A673 (cell line): ENCODE measurements around the gene DSCAML1. TPM values are rescaled to one million over a fixed set of nuclear protein-coding genes. Genes with fewer than 3 reads are reported as not detected.

Experiments
- BruUV-seq: library from RNA; stranded (reverse); fragments of 400-500 nt; replicated peaks from 2 replicates; lab custom pipeline; 2021; lab: Mats Ljungman, UMichigan
- CTCF ChIA-PET: fragments of 300-600 bp; sonication (Branson Sonifier 250); formaldehyde crosslinking; loops from one replicate; lab custom pipeline; 2022; ENCODE audit warnings: antibody characterized with exemption; lab: Charles Lee
- POLR2A ChIA-PET: fragments of 300-600 bp; sonication (Branson Sonifier 250); formaldehyde crosslinking; loops from one replicate; lab custom pipeline; 2022; ENCODE audit warnings: antibody characterized with exemption; ENCODE audit not compliant: low non-redundant PET; lab: Charles Lee
- DNase-seq: peaks from one replicate; pipeline ENCODE4 v3.0.0-alpha.2; 2015; ENCODE audit warnings: low spot score
- H3K27ac ChIP-seq: fragments of 200-600 bp; sonication (generic); 2 replicates; pipeline ENCODE4 v1.5.1; 2016; ENCODE audit warnings: mixed run types, low read depth, mild to moderate bottlenecking, mixed read lengths, antibody characterized with exemption, low read length; ENCODE audit not compliant: poor library complexity, severe bottlenecking
- H3K27me3 ChIP-seq: fragments of 200-600 bp; sonication (generic); replicated peaks from 2 replicates; pipeline ENCODE4 v1.6.1; 2017; ENCODE audit warnings: mixed run types, low read depth, mild to moderate bottlenecking, mixed read lengths, antibody characterized with exemption, low read length; ENCODE audit not compliant: insufficient read depth, poor library complexity
- H3K36me3 ChIP-seq: fragments of 200-600 bp; sonication (generic); 2 replicates; pipeline ENCODE4 v1.6.1; 2016; ENCODE audit warnings: mixed run types, mild to moderate bottlenecking, mixed read lengths, antibody characterized with exemption, low read length; ENCODE audit not compliant: insufficient read depth, poor library complexity, severe bottlenecking
- H3K4me1 ChIP-seq: fragments of 200-600 bp; sonication (generic); 2 replicates; pipeline ENCODE4 v1.6.1; 2017; ENCODE audit warnings: mixed run types, mild to moderate bottlenecking, mixed read lengths, antibody characterized with exemption, low read length; ENCODE audit not compliant: insufficient read depth, poor library complexity, severe bottlenecking
- H3K4me3 ChIP-seq: fragments of 200-600 bp; sonication (generic); 2 replicates; pipeline ENCODE4 v1.5.1; 2016; ENCODE audit warnings: low read depth, mixed run types, mild to moderate bottlenecking, mixed read lengths, low read length; ENCODE audit not compliant: poor library complexity, severe bottlenecking
- H3K9me3 ChIP-seq: fragments of 200-600 bp; sonication (generic); 2 replicates; pipeline ENCODE4 v1.6.1; 2016; ENCODE audit warnings: mixed run types, low read depth, mild to moderate bottlenecking, mixed read lengths, antibody characterized with exemption, low read length; ENCODE audit not compliant: poor library complexity, severe bottlenecking
- CTCF ChIP-seq: fragments of 300-800, 200-600 bp; sonication (generic); conservative IDR thresholded peaks from 2 replicates; pipeline ENCODE4 v1.5.1; 2017; ENCODE audit warnings: low read depth, mild to moderate bottlenecking, antibody characterized with exemption, low read length, moderate library complexity, mixed read lengths
- EZH2 ChIP-seq: fragments of 200-600 bp; sonication (generic); IDR thresholded peaks from 2 replicates; pipeline ENCODE4 v1.6.1; 2017; ENCODE audit warnings: borderline replicate concordance, low read depth, mild to moderate bottlenecking, mixed read lengths, antibody characterized with exemption, low read length; ENCODE audit not compliant: poor library complexity, severe bottlenecking
- intact Hi-C: fragments of 100-400 bp; cut with micrococcal nuclease; formaldehyde crosslinking; loops from one replicate; pipeline ENCODE4 v1.10.0; 2022; ENCODE audit not compliant: unreplicated experiment
- total RNA-seq: library from RNA; stranded (reverse); gene quantifications from 2 replicates; pipeline ENCODE4 v1.2.3, GENCODE V29; 2021

Gene DSCAML1
- total RNA-seq, 1 experiment from 2014 or later = not detected

GRCh38 chr11:117820516-117820915 is 23.5 kb upstream of the DSCAML1 start:
- Histone ChIP-seq H3K4me1 (peaks cover 21% of the 10 kb centered on the region), H3K27ac (no peak overlapping the region), H3K4me3 (no peak overlapping the region), H3K9me3 (no peaks in the 10 kb centered on the region), H3K27me3 (no peaks in the 10 kb centered on the region), H3K36me3 (no peaks in the 10 kb centered on the region)
- CTCF ChIA-PET = interaction anchor here (1.2 to 4.4 kb wide), 2 partner anchors 126 to 127 kb away, joined by 6 to 41 read pairs; no protein-coding TSS in a partner anchor
- TF ChIP-seq CTCF (no peak), EZH2 (no peak)
- no peak for DNase-seq
- POLR2A ChIA-PET = no interaction called here
- intact Hi-C loops = no loop called here
- no TSS peak for BruUV-seq

GRCh38 chr11:117820071-117820470 is 23.1 kb upstream of the DSCAML1 start:
- CTCF ChIA-PET = interaction anchor here (4.4 kb wide), 1 partner anchor 127 kb away, joined by 41 read pairs; no protein-coding TSS in a partner anchor

GRCh38 chr11:117819096-117820040 is 22.4 kb upstream of the DSCAML1 start:
- ChIA-PET CTCF (interaction anchor here (0.5 to 4.4 kb wide), 10 partner anchors 10 to 393 kb away, joined by 3 to 41 read pairs (median 4); no protein-coding TSS in a partner anchor), POLR2A (interaction anchor here (0.6 kb wide), 1 partner anchor 493 kb away, joined by 3 read pairs; no protein-coding TSS in a partner anchor)
- Histone ChIP-seq H3K4me3 (no peak overlapping the region), H3K4me1 (peaks cover 33% of the 10 kb centered on the region), H3K36me3 (no peaks in the 10 kb centered on the region), H3K27me3 (no peaks in the 10 kb centered on the region), H3K27ac (no peak overlapping the region), H3K9me3 (no peaks in the 10 kb centered on the region)
- TF ChIP-seq EZH2 = no peak
- peak; percentile 71 for TF ChIP-seq CTCF
- DNase-seq = peak; percentile 85
- intact Hi-C loops = loop anchor here (1.0 to 5.0 kb wide), 2 partner anchors 234 to 587 kb away; partner anchors contain the start of genes PCSK7 and RNF214
- no TSS peak for BruUV-seq

More at GRCh38 chr11:117820071-117820470, 23.1 kb upstream of the DSCAML1 start:
- DNase-seq = no peak
- Histone ChIP-seq H3K27me3 (no peaks in the 10 kb centered on the region), H3K9me3 (no peaks in the 10 kb centered on the region), H3K4me3 (no peak overlapping the region), H3K4me1 (peaks cover 26% of the 10 kb centered on the region), H3K27ac (no peak overlapping the region), H3K36me3 (no peaks in the 10 kb centered on the region)
- intact Hi-C loops = no loop called here
- no peak for TF ChIP-seq EZH2
- TF ChIP-seq CTCF = no peak
- POLR2A ChIA-PET = no interaction called here
- no TSS peak for BruUV-seq
